OCI-M2 (cell line): ENCODE measurements around the gene NHSL2.
"Not testable (repeated sequence)": the region's sequence is repeated elsewhere in the genome, so short reads cannot be mapped to it uniquely, and the experiment has no call there.

Experiments
- DNase-seq: peaks from one replicate; lab custom pipeline; 2025; ENCODE audit not compliant: unreplicated experiment; lab: John Stamatoyannopoulos, UW

The NHSL2 gene

DNA sequence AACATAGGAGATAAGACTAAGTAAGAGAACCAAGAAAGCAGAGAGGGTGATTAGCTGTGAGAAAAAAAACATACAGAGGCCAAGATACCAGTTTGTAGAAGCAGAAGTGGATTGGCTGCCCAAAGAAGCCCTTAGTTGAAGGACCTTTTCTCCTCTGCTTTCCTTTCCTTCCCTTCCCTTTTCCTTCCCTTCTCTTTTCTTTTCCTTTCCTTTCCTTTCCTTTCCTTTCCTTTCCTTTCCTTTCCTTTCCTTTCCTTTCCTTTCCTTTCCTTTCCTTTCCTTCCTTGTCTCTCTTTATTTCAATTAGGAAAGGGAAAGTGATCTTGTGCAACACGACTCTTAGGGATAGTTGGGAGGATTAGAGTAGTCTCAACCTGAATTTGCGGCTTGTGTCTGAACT lies 128.2 kb downstream of the NHSL2 start:
- no peak for DNase-seq

- DNase-seq, result no peak
Measured at GRCh38 chrX:72040506-72040905, 129.9 kb downstream of the NHSL2 start.

DNA sequence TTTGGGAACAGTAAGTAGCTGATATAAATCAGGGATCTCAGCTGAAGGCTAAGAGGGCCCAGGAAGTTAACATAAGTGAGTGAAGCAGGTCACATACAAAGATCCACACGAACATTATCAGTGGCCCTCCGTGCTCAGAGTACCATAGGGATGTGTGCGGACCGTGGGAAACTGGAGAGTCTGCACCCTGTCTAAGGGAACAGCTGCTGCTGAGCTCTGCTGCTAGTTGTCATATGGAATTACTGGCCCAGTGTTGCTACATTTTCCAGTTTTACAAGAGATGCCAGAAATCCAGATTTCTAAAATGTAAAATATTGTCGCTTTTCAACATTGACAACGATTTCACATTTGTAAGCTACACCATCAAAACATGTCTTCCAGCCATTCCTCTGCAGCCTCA lies 130.5 kb downstream of the NHSL2 start:
- no peak for DNase-seq

DNA sequence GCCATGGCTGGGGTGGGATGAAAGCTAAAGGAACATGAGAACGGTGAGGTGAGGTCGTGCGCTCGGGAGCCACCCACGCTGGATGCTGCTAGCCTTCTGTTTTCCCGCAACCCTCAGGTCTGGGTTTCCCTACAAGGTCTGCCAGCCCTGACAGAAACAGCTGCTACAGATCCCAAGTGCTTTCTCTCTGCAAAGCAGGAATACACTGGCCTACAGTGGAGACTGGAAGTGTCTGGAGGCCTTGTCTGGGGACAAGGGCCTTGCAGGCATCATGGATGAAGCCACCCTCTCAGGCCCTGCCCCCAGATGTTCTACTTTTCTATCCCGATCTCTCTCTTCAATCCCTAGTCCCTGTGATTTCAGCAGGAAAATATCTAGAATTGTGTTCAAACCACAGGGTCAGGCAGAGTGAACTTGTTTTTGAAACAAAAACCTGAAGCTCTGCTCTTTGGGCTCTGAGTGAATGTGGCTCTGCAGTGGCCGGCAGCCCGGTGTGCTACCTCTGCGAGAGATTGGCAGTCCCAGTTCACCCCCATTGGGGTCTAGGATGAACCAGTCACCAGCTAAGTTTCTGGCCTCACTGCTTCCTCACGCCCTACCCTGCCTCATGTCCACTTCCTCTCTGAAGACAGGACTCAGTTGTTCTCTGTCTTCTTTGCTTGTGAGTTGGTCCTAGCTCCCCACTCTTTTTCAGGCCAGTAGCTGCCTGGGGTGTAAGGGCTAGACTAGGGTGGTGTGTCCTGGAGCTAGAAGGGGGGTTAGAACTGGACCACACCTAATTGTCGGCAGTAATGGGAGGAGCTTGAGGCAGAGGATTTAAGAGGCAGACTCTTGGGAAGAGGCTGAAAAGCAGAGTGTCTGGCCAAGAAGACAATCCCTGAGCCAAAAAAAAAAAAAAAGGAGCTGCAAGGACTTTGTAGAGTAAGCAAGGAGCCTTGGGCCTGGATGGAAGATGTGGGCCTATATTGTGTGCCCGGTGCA lies 131.5 kb downstream of the NHSL2 start:
- DNase-seq, result no peak

DNA sequence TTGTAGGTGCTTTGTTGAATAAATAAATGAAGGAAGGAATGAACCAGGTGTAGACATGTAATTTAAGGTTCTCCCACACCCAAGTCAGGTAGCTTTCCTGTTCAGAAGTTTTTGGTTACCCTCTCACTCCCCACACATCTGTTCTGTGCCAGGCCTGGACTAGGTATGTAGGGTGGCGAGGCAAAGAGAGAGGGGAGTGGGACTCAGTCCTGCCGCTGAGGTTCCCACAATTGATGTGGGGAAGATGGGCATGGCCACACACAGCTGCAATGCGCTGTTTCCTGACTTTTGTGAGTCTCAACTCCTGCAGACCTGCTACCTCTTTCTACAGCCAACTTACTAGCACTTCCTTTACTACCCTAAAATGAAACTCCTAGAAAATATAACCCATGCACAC lies 132.2 kb downstream of the NHSL2 start:
- no peak for DNase-seq

DNA sequence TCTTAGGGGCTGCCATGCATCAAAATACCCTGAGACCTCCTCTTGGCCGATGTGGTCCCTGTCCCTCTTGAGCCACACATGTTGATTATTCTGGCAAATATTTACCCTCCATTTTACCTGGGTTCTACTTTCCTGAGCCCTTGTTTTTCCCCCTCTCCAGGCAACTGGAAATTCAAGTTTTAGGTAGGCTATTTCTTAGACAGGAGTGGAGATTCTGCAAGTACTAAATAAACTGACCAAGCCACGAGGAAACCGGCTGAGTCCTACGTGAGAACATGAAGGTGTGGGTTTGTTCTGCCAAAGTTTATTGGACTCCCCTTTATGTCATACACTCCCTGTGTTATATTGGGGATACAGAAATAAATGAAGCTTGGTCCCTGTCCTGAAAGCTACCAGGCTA lies 133.0 kb downstream of the NHSL2 start:
- DNase-seq, result no peak

GRCh38 chrX:72045141-72045540 lies 134.5 kb downstream of the NHSL2 start:
- DNase-seq, result no peak

GRCh38 chrX:72045552-72046277 lies 135.1 kb downstream of the NHSL2 start:
- DNase-seq, result no peak

DNA sequence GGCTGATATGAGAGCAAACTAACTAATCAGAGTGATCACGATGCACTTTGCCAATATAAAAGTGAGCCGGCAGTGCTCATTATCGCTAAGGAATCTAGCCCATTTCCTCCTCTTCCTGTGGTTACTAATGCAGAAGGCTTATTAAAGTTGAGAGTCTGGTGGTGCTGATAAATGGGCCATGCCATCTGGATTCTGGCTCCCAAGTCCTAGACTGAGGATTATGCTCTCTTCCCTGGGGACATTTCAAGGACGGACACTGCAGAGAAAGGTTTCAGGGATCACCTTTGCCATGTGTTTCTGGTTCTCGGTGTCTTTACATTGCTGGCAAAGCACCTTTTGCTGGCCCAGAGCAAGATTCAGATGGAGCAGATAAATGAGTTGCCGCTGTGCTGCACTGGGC lies 135.8 kb downstream of the NHSL2 start:
- no peak for DNase-seq

DNA sequence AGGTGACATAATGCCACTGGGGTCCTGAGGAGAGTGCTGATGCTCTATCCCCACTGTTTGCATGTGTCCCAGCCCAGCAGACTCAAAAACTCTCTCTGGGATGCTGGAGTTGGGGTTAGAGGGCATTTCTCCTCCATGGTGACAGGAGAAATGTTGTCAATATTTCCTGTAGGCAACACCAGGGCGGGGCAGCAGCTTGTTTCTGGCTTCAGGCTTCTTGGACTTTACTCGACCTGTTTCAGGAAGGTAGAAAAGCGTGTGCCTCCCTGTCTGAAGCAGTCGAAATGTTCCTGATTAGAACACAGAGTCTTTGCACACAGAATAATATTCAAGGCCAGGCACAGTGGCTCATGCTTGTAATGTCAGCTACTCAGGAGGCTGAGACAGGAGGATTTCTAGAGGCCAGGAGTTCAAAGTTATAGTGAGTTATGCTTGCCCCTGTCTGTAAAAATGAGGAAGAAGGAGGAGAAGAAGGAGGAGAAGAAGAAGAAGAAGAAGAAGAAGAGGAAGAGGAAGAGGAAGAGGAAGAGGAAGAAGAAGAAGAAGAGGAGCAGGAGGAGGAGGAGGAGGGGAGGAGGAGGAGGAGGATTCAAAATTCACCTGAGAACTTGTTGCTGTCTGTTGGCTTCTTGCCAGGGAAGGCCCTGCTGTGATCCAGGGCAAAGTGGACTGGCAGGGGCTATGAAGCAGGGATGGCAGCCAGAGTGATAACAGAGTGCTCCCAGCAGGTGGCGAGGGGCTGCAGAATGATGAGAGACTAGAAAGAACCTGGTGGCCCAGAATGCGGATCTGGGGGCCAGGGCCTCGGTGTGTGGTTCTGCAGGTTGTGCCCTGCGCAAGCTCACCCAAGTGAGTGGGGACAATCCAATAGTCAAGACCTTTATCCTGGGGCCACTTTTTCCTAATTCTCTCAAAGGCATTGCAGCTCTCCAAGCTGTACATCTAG lies 138.1 kb downstream of the NHSL2 start:
- no peak for DNase-seq

GRCh38 chrX:72050011-72050410 lies 139.4 kb downstream of the NHSL2 start:
- DNase-seq, result no peak

DNA sequence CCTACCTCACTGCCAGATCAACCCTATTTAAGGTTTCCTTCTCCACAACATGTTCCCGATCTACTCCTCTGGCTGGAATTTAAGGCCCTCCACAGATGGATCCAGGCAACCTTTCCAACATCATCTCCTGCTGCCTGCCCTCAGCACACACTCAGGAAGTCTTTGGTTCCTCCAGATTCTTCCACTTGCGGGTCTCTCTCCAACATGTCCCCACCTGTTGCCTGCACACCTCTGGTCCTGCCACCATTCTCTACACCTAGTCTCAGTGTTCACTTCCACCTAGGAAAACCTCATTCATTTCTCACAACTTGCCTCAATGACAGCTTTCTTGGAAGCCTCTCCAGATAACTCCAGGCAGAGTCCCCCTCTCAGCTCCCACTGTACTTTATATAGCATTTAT lies 140.9 kb downstream of the NHSL2 start:
- no peak for DNase-seq

GRCh38 chrX:72052415-72053090 lies 141.9 kb downstream of the NHSL2 start:
- DNase-seq, result no peak

DNA sequence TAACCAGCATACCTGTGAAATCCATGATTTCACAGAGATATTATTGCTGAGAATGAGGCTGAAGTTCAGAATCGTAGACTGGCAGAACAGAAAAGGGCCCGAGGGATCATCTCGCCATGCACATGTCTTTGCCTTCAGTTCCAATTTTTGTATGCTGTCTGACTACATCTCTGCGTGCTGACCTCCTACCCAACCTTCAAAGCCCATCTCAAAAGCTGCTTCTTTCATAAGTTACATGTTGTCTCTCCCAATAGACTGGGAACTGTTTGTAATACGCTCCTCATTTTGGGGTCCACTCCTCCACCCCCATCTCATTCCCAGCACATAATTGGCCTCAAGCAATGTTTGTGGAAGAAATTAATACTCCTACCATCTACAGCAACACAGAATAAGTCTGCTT lies 142.9 kb downstream of the NHSL2 start:
- no peak for DNase-seq

DNA sequence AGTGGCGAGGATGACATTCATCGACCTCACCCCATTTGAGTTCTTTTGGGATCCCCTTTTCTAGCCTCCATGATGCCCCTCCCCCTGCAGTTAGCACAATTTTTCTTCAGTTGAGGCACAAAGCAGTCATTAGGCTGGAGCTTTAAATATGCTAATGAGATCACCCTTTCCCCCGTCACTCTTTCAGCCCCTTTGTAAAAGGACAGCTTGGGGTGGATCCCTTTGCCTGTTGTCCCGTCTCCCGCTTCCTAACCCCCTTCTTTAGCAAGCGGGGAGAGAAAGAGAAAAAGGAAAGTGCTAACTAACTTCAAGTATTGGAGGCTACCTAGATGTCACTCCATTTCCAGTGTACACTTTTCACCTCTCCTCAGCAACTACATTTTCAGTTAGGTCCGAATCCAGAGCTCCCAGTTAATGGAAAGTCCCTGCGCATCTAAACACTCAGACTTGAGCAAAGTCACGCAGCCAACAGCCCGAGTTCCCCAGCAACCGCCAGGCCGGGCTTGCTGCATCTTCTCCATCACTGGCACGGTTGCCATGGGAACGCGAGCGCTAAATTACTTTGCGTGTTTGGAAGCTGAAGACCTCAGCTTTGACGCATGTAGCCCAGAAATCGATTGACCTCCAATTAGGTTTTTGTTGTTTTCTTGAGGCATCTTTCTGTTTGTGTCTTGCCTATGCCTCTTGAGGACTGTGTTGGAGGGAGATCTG lies 144.3 kb downstream of the NHSL2 start:
- no peak for DNase-seq

GRCh38 chrX:72057331-72057730 lies 146.7 kb downstream of the NHSL2 start:
- DNase-seq, result no peak

- DNase-seq, result no peak
Measured at GRCh38 chrX:72057849-72058248, 147.2 kb downstream of the NHSL2 start.

GRCh38 chrX:72058346-72058745 lies 147.7 kb downstream of the NHSL2 start:
- DNase-seq, result not testable (repeated sequence)

GRCh38 chrX:72060196-72060920 lies 149.7 kb downstream of the NHSL2 start:
- no peak for DNase-seq
